Fibroblast of mammary gland (primary cell): Measurements from ENCODE around the gene CFAP61.

Source experiments
- DNase-seq: peaks from one replicate; pipeline ENCODE4 v3.0.0-alpha.2; 2010; ENCODE audit warnings: low read depth
- H3K4me3 ChIP-seq: 2 replicates; pipeline ENCODE4 v1.5.1; 2011; ENCODE audit warnings: low read depth, mild to moderate bottlenecking, low read length, moderate library complexity; ENCODE audit not compliant: control insufficient read depth
- TF ChIP-seq, protein P1 (sequence below): conservative IDR thresholded peaks from 2 replicates; pipeline ENCODE4 v1.5.1; 2011; ENCODE audit warnings: low read depth, low read length, inconsistent platforms; ENCODE audit not compliant: control insufficient read depth, insufficient read depth

Gene CFAP61

DNA sequence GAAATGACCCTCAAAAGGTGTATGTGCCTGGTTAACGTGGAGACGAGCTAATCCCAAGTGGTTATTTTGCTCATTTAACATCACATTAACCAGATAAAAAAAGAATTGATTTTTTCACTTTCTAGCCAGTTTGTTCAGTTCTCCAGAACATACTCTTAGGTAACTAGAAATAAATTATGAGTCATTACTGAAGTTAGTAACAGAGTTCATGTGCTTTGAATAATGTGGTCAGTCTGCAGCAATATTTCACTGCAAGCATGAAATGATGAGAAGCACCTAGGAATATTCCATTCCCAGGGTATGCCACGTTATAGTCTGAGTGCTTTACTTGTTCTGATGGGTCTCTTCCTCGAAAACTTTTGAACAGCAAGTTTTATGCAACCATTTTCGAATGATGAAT, 177.3 kb downstream of the CFAP61 start:
- H3K4me3 ChIP-seq, result no peak overlapping the region
- DNase-seq, result peak; percentile 38
- TF ChIP-seq, protein P1, sequence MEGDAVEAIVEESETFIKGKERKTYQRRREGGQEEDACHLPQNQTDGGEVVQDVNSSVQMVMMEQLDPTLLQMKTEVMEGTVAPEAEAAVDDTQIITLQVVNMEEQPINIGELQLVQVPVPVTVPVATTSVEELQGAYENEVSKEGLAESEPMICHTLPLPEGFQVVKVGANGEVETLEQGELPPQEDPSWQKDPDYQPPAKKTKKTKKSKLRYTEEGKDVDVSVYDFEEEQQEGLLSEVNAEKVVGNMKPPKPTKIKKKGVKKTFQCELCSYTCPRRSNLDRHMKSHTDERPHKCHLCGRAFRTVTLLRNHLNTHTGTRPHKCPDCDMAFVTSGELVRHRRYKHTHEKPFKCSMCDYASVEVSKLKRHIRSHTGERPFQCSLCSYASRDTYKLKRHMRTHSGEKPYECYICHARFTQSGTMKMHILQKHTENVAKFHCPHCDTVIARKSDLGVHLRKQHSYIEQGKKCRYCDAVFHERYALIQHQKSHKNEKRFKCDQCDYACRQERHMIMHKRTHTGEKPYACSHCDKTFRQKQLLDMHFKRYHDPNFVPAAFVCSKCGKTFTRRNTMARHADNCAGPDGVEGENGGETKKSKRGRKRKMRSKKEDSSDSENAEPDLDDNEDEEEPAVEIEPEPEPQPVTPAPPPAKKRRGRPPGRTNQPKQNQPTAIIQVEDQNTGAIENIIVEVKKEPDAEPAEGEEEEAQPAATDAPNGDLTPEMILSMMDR, result no peak

DNA sequence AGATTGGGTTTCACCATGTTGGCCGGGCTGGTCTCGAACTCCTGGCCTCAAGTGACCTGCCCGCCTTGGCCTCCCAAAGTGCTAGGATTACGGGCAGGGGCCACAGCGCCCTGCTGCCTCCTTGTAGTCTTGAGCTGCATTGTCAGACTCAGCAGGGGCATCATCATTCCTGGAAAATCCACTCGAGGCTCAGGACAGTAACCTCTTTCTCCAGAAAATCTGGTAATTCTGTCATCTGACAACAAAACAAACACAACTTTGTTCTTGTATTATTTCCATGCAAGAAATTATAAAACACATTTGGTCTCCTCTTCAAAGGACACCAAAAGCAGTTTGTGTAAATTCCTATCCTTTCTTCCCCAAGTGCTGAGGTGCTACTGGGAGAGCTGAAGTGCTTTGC, 178.4 kb downstream of the CFAP61 start:
- H3K4me3 ChIP-seq, result no peak overlapping the region
- no peak for DNase-seq
- TF ChIP-seq, protein P1, result no peak

DNA sequence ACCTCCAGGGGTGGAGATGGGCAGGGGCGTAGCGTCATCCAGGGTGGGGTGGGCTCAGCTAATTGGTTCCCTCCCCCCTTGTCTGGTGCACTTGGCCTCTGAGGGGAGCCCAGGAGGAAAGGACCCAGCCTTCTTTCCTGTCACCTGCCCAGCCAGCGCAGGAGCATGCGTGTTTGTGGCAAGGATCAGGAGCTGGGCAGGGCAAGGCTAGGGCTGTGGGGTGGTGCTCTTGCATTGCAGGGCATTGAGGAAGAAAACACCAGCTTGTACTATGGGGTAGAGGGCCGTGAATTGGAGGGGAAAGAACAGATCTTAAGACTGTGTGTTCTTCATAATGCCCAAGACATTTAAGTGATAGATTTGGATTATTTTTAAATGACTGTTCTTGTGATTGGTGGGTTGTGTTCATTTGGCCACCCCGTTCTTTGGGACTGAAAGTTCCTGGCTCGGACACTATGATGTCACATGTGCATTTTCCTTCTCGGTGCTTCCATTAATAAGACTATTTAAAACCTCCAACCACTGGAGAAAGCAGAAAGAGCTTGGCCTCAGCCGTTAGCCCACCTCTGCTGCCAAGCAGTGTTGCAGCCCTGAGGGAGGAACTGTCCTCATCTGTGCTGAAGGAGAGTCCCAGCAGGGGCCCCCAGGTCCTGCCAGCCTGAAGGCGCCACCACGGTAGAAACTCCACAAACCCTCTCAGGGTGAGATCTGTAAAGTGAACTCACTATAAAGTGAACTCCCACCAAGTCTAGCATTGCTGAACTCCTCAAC, 179.4 kb downstream of the CFAP61 start:
- TF ChIP-seq, protein P1, result no peak
- no peak for DNase-seq
- no peak overlapping the region for H3K4me3 ChIP-seq

DNA sequence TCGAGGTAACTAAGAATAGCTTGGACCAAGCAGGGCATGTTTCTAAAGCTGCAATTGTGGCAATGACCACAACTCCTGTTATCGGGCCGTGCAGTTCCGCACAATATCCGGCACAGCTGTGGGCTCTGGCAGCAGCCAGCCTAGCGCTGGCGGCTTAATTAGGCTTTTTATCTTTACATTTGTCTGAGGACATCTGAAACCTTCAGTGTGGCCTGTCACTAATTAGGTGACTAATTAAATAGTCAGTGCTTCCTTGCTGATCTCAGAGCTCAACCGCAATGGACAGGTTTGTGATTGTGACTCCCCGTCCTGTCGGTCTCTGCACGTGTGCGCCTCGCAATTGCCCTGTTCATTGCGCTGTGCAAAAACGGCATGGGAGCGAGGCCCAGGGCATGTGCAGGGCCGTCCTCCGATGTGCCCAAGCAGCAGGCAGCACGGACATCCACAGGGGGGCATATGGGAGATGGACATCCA, 180.7 kb downstream of the CFAP61 start:
- TF ChIP-seq, protein P1, result no peak
- DNase-seq, result no peak
- H3K4me3 ChIP-seq, result no peak overlapping the region

DNA sequence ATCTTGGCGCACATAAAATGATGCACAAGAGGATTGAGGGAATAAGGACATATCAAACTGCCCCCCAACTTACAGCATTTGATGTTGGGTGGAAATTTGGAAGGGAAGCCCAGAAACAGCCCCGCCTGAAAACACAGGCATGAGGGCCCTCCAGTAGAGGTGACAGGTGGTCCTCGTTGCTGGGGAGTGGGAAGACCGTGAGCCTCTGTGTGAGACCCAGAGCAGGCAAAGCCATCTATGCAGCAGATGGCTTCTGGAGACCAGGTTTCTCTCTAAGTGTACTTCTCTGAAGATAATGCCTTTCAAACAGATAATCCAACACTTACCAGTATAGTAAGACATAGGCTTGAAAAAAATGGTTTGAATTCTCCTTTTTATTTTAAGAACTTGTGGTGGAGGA, 183.3 kb downstream of the CFAP61 start:
- TF ChIP-seq, protein P1, result no peak
- H3K4me3 ChIP-seq, result no peak overlapping the region
- no peak for DNase-seq

DNA sequence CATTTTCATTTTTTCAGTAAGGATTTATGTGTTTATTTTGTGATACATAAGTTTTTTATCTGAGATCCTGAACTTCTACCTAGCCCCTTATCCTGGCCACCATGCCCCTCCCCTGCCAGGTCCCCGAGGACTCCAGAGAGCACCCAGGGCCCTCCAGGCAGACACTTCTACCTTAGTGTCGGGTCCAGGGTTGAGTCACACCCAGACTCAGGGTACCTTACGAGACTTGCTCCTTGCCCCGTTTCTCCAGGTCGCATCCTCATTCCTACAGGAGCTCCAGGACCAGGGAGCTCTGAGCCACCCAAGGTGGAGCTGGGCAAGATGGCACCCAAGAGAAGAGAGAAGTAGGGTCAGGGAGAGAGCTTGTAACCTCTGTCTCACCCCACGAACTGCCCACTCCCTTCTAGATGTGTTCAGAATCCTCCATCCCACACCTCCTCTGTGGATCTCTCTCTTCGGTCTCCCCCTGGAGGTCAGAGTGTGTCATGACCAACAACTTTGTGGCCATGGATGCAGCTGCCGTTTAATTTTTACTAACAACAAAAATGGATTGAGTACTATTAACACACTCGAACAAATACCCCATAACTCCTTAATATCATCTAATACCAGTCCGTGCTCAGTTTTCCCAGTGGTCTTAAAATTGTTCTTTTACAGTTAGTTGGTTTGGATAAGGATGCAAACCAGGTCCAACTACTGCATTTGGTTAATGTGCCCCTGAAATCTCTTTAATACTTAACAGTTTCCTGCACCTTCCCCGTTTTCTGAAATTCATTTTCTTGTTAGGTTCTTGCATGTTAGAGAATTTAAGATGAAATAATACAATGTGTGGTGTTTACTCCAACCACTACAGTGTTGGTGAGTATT, 185.0 kb downstream of the CFAP61 start:
- no peak overlapping the region for H3K4me3 ChIP-seq
- TF ChIP-seq, protein P1, result peak; percentile 81
- DNase-seq, result peak; percentile 27
